ENCODE measurements around the gene LRFN2. TPM values are rescaled to one million over a fixed set of nuclear protein-coding genes. Genes with fewer than 3 reads are reported as not detected.

Gene LRFN2
- total RNA-seq, 3 donors from 2014 or later: not detected

- H3K4me1 ChIP-seq: no peaks in the 10 kb centered on the region
Observed at GRCh38 chr6:40556881-40557280, 30.3 kb downstream of the LRFN2 start.

GRCh38 chr6:40556023-40556422 is 31.1 kb downstream of the LRFN2 start:
- Histone ChIP-seq H3K4me1 (no peaks in the 10 kb centered on the region), H3K4me3 (no peak overlapping the region), H3K27ac (no peak overlapping the region), H3K9me3 (no peaks in the 10 kb centered on the region), H3K27me3 (no peaks in the 10 kb centered on the region), H3K36me3 (no peaks in the 10 kb centered on the region)
- intact Hi-C loops (cut with DNase I; ENCODE audit: low total_unique reads): loop anchor here (1.0 kb wide), 1 partner anchor 9 kb away; no protein-coding TSS in a partner anchor
- no peak for TF ChIP-seq CTCF (IDR thresholded peaks at IDR 0.05)
- no peak for TF ChIP-seq POLR2AphosphoS5 (IDR thresholded peaks at IDR 0.05)
- no peak for TF ChIP-seq POLR2A (IDR thresholded peaks at IDR 0.05)
- no peak for DNase-seq (ENCODE audit: low spot score in 2 of 2)

More at GRCh38 chr6:40556881-40557280, 30.3 kb downstream of the LRFN2 start:
- no peak for TF ChIP-seq POLR2AphosphoS5 (IDR thresholded peaks at IDR 0.05)
- no peak for TF ChIP-seq CTCF (IDR thresholded peaks at IDR 0.05)
- TF ChIP-seq POLR2A (IDR thresholded peaks at IDR 0.05): no peak
- Histone ChIP-seq H3K4me3 (no peak overlapping the region), H3K9me3 (no peaks in the 10 kb centered on the region), H3K36me3 (no peaks in the 10 kb centered on the region), H3K27ac (no peak overlapping the region), H3K27me3 (no peaks in the 10 kb centered on the region)
- DNase-seq (ENCODE audit: low spot score in 2 of 2): no peak
- intact Hi-C loops (cut with DNase I; ENCODE audit: low total_unique reads): loop anchor here (1.0 kb wide), 1 partner anchor 10 kb away; no protein-coding TSS in a partner anchor

- intact Hi-C loops (cut with DNase I; ENCODE audit: low total_unique reads): no loop called here
- no peak for TF ChIP-seq POLR2A (IDR thresholded peaks at IDR 0.05)
- TF ChIP-seq POLR2AphosphoS5 (IDR thresholded peaks at IDR 0.05): no peak
- no peak for TF ChIP-seq CTCF (IDR thresholded peaks at IDR 0.05)
- Histone ChIP-seq H3K27me3 (no peaks in the 10 kb centered on the region), H3K36me3 (no peaks in the 10 kb centered on the region), H3K4me3 (no peak overlapping the region), H3K4me1 (no peaks in the 10 kb centered on the region), H3K27ac (no peak overlapping the region), H3K9me3 (no peaks in the 10 kb centered on the region)
- DNase-seq (ENCODE audit: low spot score in 2 of 2): no peak
Observed at GRCh38 chr6:40555092-40555491, 32.1 kb downstream of the LRFN2 start.

- Histone ChIP-seq H3K4me1 (no peaks in the 10 kb centered on the region), H3K4me3 (no peak overlapping the region)
- intact Hi-C loops (cut with DNase I; ENCODE audit: low total_unique reads): no loop called here
Observed at GRCh38 chr6:40552941-40553340, 34.2 kb downstream of the LRFN2 start.

GRCh38 chr6:40551966-40552505 is 35.1 kb downstream of the LRFN2 start:
- no peak for DNase-seq (ENCODE audit: low spot score in 2 of 2)
- H3K9me3 ChIP-seq: no peaks in the 10 kb centered on the region
- intact Hi-C loops (cut with DNase I; ENCODE audit: low total_unique reads): no loop called here
- no peaks in the 10 kb centered on the region for H3K36me3 ChIP-seq
- no peak overlapping the region for H3K4me3 ChIP-seq
- TF ChIP-seq CTCF (IDR thresholded peaks at IDR 0.05): no peak
- no peak for TF ChIP-seq POLR2A (IDR thresholded peaks at IDR 0.05)
- TF ChIP-seq POLR2AphosphoS5 (IDR thresholded peaks at IDR 0.05): no peak
- no peaks in the 10 kb centered on the region for H3K4me1 ChIP-seq
- no peak overlapping the region for H3K27ac ChIP-seq
- H3K27me3 ChIP-seq: no peaks in the 10 kb centered on the region

More at GRCh38 chr6:40552941-40553340, 34.2 kb downstream of the LRFN2 start:
- no peaks in the 10 kb centered on the region for H3K27me3 ChIP-seq
- TF ChIP-seq POLR2A (IDR thresholded peaks at IDR 0.05): no peak
- TF ChIP-seq CTCF (IDR thresholded peaks at IDR 0.05): no peak
- no peak for DNase-seq (ENCODE audit: low spot score in 2 of 2)
- H3K9me3 ChIP-seq: no peaks in the 10 kb centered on the region
- no peak overlapping the region for H3K27ac ChIP-seq
- no peaks in the 10 kb centered on the region for H3K36me3 ChIP-seq

Data from breast epithelium (tissue), 4 donors.